HG02759 (cell line): ENCODE measurements around the gene ZYX.

ENCODE experiments used
- ATAC-seq: cut with Tn5 transposase; IDR thresholded peaks from one replicate; pipeline ENCODE4 v1.9.1; 2021; ENCODE audit warnings: mild to moderate bottlenecking, moderate library complexity; ENCODE audit not compliant: unreplicated experiment

The ZYX gene

GRCh38 chr7:143380646-143381426 lies at the start of gene ZYX:
TSS of gene ZYX (plus strand) at chr7:143381345. CDS start at chr7:143381572, 227 bp downstream.
- ATAC-seq = peak; percentile 80

GRCh38 chr7:143334244-143334643 lies 46.9 kb upstream of the ZYX start:
- no peak for ATAC-seq

- no peak for ATAC-seq
These were observed 43.9 kb upstream of the ZYX start for GRCh38 chr7:143337216-143337615.

GRCh38 chr7:143341842-143342241 lies 39.3 kb upstream of the ZYX start:
- ATAC-seq = no peak

- no peak for ATAC-seq
These were observed 37.5 kb upstream of the ZYX start for GRCh38 chr7:143343596-143343995.

GRCh38 chr7:143345428-143345900 lies 35.7 kb upstream of the ZYX start:
- peak; percentile 94 for ATAC-seq

GRCh38 chr7:143346018-143346417 lies 35.1 kb upstream of the ZYX start:
- ATAC-seq = no peak

GRCh38 chr7:143347950-143348349 lies 33.2 kb upstream of the ZYX start:
- no peak for ATAC-seq

- no peak for ATAC-seq
These were observed 30.1 kb upstream of the ZYX start for GRCh38 chr7:143351060-143351459.

GRCh38 chr7:143351574-143351973 lies 29.6 kb upstream of the ZYX start:
- ATAC-seq = no peak

GRCh38 chr7:143352531-143353002 lies 28.6 kb upstream of the ZYX start:
- no peak for ATAC-seq

GRCh38 chr7:143354376-143354775 lies 26.8 kb upstream of the ZYX start:
- ATAC-seq = no peak

GRCh38 chr7:143354965-143355364 lies 26.2 kb upstream of the ZYX start:
- no peak for ATAC-seq

- no peak for ATAC-seq
These were observed 25.4 kb upstream of the ZYX start for GRCh38 chr7:143355450-143356385.

GRCh38 chr7:143356414-143357050 lies 24.6 kb upstream of the ZYX start:
- no peak for ATAC-seq

GRCh38 chr7:143358626-143359025 lies 22.5 kb upstream of the ZYX start:
- ATAC-seq = no peak

GRCh38 chr7:143359771-143360353 lies 21.3 kb upstream of the ZYX start:
- no peak for ATAC-seq

- no peak for ATAC-seq
These were observed 20.2 kb upstream of the ZYX start for GRCh38 chr7:143360788-143361551.

GRCh38 chr7:143361552-143362130 lies 19.5 kb upstream of the ZYX start:
- no peak for ATAC-seq
